MM.1S (cell line): ENCODE results near the gene SLC9A2.

Experiments
- DNase-seq: peaks from one replicate; pipeline ENCODE4 v3.0.0-alpha.2; 2015
- H2AFZ ChIP-seq: fragments of 300-600 bp; sonication (generic); 2 replicates; pipeline ENCODE4 v1.6.0; 2016; ENCODE audit warnings: antibody characterized with exemption, low read length
- H3F3A ChIP-seq: fragments of 300-600 bp; sonication (generic); 2 replicates; pipeline ENCODE4 v1.6.1; 2016; ENCODE audit warnings: mild to moderate bottlenecking, antibody characterized with exemption, low read length, moderate library complexity, mixed read lengths; ENCODE audit not compliant: insufficient read depth
- H3K27ac ChIP-seq: fragments of 300-600 bp; sonication (generic); 2 replicates; pipeline ENCODE4 v1.5.1; 2016; ENCODE audit warnings: mild to moderate bottlenecking, low read length
- H3K27me3 ChIP-seq: fragments of 300-600 bp; sonication (generic); replicated peaks from 2 replicates; pipeline ENCODE4 v1.6.0; 2016; ENCODE audit warnings: low read length; ENCODE audit not compliant: insufficient read depth
- H3K36me3 ChIP-seq: fragments of 300-600 bp; sonication (generic); replicated peaks from 2 replicates; pipeline ENCODE4 v1.6.1; 2016; ENCODE audit warnings: mild to moderate bottlenecking, low read length, mixed read lengths; ENCODE audit not compliant: insufficient read depth
- H3K4me1 ChIP-seq: fragments of 300-600 bp; sonication (generic); 2 replicates; pipeline ENCODE4 v1.6.1; 2016; ENCODE audit warnings: low read length, mixed read lengths
- H3K4me2 ChIP-seq: fragments of 300-600 bp; sonication (generic); 2 replicates; pipeline ENCODE4 v1.6.0; 2016; ENCODE audit warnings: low read depth, low read length
- H3K4me3 ChIP-seq: fragments of 300-600 bp; sonication (generic); 2 replicates; pipeline ENCODE4 v1.5.1; 2016; ENCODE audit warnings: low read length, mixed read lengths
- H3K79me2 ChIP-seq: fragments of 300-600 bp; sonication (generic); 2 replicates; pipeline ENCODE4 v1.6.1; 2016; ENCODE audit warnings: mixed run types, low read length, mixed read lengths
- H3K9ac ChIP-seq: fragments of 300-600 bp; sonication (generic); 2 replicates; pipeline ENCODE4 v1.6.1; 2016; ENCODE audit warnings: low read length, mixed read lengths
- H3K9me2 ChIP-seq: fragments of 300-600 bp; sonication (generic); replicated peaks from 2 replicates; pipeline ENCODE4 v1.6.1; 2016; ENCODE audit warnings: mild to moderate bottlenecking, low read length, mixed read lengths; ENCODE audit not compliant: insufficient read depth
- H3K9me3 ChIP-seq: fragments of 300-600 bp; sonication (generic); replicated peaks from 2 replicates; pipeline ENCODE4 v1.6.1; 2016; ENCODE audit warnings: mild to moderate bottlenecking, low read length, mixed read lengths; ENCODE audit not compliant: insufficient read depth
- H4K20me1 ChIP-seq: fragments of 300-600 bp; sonication (generic); 2 replicates; pipeline ENCODE4 v1.6.1; 2016; ENCODE audit warnings: mild to moderate bottlenecking, low read length, moderate library complexity, mixed read lengths; ENCODE audit not compliant: insufficient read depth
- CTCF ChIP-seq: fragments of 300-600 bp; sonication (generic); IDR thresholded peaks from 2 replicates; pipeline ENCODE4 v1.5.1; 2016; ENCODE audit warnings: antibody characterized with exemption, low read length, mixed read lengths
- EZH2 ChIP-seq: fragments of 300-600 bp; sonication (generic); optimal IDR thresholded peaks from 2 replicates; pipeline ENCODE3; 2017; ENCODE audit warnings: low read depth, mild to moderate bottlenecking, antibody characterized with exemption, low read length, mixed read lengths
- EZH2phosphoT487 ChIP-seq: fragments of 300-600 bp; sonication (generic); IDR thresholded peaks from 2 replicates; pipeline ENCODE4 v1.6.1; 2018; ENCODE audit warnings: antibody characterized with exemption, low read length

SLC9A2 gene

GRCh38 chr2:102662833-102663232 lies 43.5 kb downstream of the SLC9A2 start:
- H3K27me3 ChIP-seq, result no peaks in the 10 kb centered on the region
- H3K9ac ChIP-seq, result no peak overlapping the region
- no peak overlapping the region for H3K4me3 ChIP-seq
- DNase-seq, result no peak
- no peaks in the 10 kb centered on the region for H3K4me1 ChIP-seq
- H3K9me3 ChIP-seq, result no peaks in the 10 kb centered on the region
- H4K20me1 ChIP-seq, result no peaks in the 10 kb centered on the region
- H3F3A ChIP-seq, result no peaks in the 10 kb centered on the region
- H3K79me2 ChIP-seq, result no peaks in the 10 kb centered on the region
- H3K27ac ChIP-seq, result no peak overlapping the region
- H3K36me3 ChIP-seq, result no peaks in the 10 kb centered on the region
- H2AFZ ChIP-seq, result no peak overlapping the region
- no peaks in the 10 kb centered on the region for H3K9me2 ChIP-seq
- no peak overlapping the region for H3K4me2 ChIP-seq
- TF ChIP-seq EZH2phosphoT487, result no peak
- no peak for TF ChIP-seq EZH2

- Histone ChIP-seq H3K79me2 (no peaks in the 10 kb centered on the region), H3K4me2 (no peak overlapping the region), H3K4me1 (no peaks in the 10 kb centered on the region), H2AFZ (no peak overlapping the region), H3F3A (no peaks in the 10 kb centered on the region), H3K9me2 (no peaks in the 10 kb centered on the region), H3K27me3 (no peaks in the 10 kb centered on the region), H3K9ac (no peak overlapping the region), H3K4me3 (no peak overlapping the region), H3K36me3 (no peaks in the 10 kb centered on the region), H3K27ac (no peak overlapping the region), H3K9me3 (no peaks in the 10 kb centered on the region), H4K20me1 (no peaks in the 10 kb centered on the region)
- TF ChIP-seq CTCF (no peak), EZH2phosphoT487 (no peak), EZH2 (no peak)
- DNase-seq, result no peak
Measured at GRCh38 chr2:102663381-102663780, 44.0 kb downstream of the SLC9A2 start.

- H3K27ac ChIP-seq, result no peak overlapping the region
Measured at GRCh38 chr2:102664471-102664909, 45.1 kb downstream of the SLC9A2 start.

More at GRCh38 chr2:102664471-102664909, 45.1 kb downstream of the SLC9A2 start:
- Histone ChIP-seq H3K79me2 (no peaks in the 10 kb centered on the region), H4K20me1 (no peaks in the 10 kb centered on the region), H3K4me2 (no peak overlapping the region), H3K27me3 (no peaks in the 10 kb centered on the region), H2AFZ (no peak overlapping the region), H3F3A (no peaks in the 10 kb centered on the region), H3K36me3 (no peaks in the 10 kb centered on the region), H3K9ac (no peak overlapping the region), H3K9me2 (no peaks in the 10 kb centered on the region), H3K4me3 (no peak overlapping the region), H3K9me3 (no peaks in the 10 kb centered on the region), H3K4me1 (no peaks in the 10 kb centered on the region)
- DNase-seq, result no peak
- TF ChIP-seq CTCF (no peak), EZH2phosphoT487 (no peak), EZH2 (no peak)
